ENCODE measurements around the gene NUDCD2. TPM values are rescaled to one million over a fixed set of nuclear protein-coding genes. Genes with fewer than 3 reads are reported as not detected.
"Not testable (repeated sequence)": the region's sequence is repeated elsewhere in the genome, so short reads cannot be mapped to it uniquely, and the experiment has no call there.

NUDCD2 gene
- total RNA-seq, 1 donor from 2014 or later: 8.2 TPM

- not testable (repeated sequence) for DNase-seq
These were observed 33.8 kb downstream of the NUDCD2 start for GRCh38 chr5:163426128-163426527.

- no peak for DNase-seq
These were observed 35.1 kb downstream of the NUDCD2 start for GRCh38 chr5:163424836-163425235.

- DNase-seq: not testable (repeated sequence)
These were observed 44.2 kb downstream of the NUDCD2 start for GRCh38 chr5:163415673-163416072.

- no peak for DNase-seq
These were observed 49.4 kb downstream of the NUDCD2 start for GRCh38 chr5:163410505-163410904.

GRCh38 chr5:163409384-163409783 lies 50.5 kb downstream of the NUDCD2 start:
- no peak for DNase-seq

- DNase-seq: peak; percentile 64
These were observed 51.5 kb downstream of the NUDCD2 start for GRCh38 chr5:163408311-163408923.

- DNase-seq: no peak
These were observed 52.8 kb downstream of the NUDCD2 start for GRCh38 chr5:163407034-163407655.

- no peak for DNase-seq
These were observed 55.3 kb downstream of the NUDCD2 start for GRCh38 chr5:163404364-163405173.

- no peak for DNase-seq
These were observed 57.9 kb downstream of the NUDCD2 start for GRCh38 chr5:163402007-163402406.

- DNase-seq: no peak
These were observed 58.6 kb downstream of the NUDCD2 start for GRCh38 chr5:163401271-163401670.

- no peak for DNase-seq
These were observed 60.0 kb downstream of the NUDCD2 start for GRCh38 chr5:163399923-163400322.

GRCh38 chr5:163397354-163397753 lies 62.5 kb downstream of the NUDCD2 start:
- DNase-seq: no peak

GRCh38 chr5:163396818-163397340 lies 63.0 kb downstream of the NUDCD2 start:
- not testable (repeated sequence) for DNase-seq

Small RNA genes lying within 50 kb of the gene (small RNA-seq; reads per million reads assigned to genes)
- not detected for gene AC008723.1 (ENCODE audit: low replicate concordance)

Other genes starting within 250 kb of the NUDCD2 start
- 125 TPM for gene CCNG1, start 22.5 kb downstream of the NUDCD2 start, total RNA-seq
- gene HMMR, start 530 bp upstream of the NUDCD2 start, total RNA-seq: 12.2 TPM
- 60.6 TPM for gene MAT2B, start 45.5 kb upstream of the NUDCD2 start, total RNA-seq

Data from skin of body (tissue), 3 donors.